ENCODE data around the gene PLA2G4B.

GRCh38 chr15:41897363-41897799, 58.7 kb downstream of the PLA2G4B start:
- TF ChIP-seq, protein P1, sequence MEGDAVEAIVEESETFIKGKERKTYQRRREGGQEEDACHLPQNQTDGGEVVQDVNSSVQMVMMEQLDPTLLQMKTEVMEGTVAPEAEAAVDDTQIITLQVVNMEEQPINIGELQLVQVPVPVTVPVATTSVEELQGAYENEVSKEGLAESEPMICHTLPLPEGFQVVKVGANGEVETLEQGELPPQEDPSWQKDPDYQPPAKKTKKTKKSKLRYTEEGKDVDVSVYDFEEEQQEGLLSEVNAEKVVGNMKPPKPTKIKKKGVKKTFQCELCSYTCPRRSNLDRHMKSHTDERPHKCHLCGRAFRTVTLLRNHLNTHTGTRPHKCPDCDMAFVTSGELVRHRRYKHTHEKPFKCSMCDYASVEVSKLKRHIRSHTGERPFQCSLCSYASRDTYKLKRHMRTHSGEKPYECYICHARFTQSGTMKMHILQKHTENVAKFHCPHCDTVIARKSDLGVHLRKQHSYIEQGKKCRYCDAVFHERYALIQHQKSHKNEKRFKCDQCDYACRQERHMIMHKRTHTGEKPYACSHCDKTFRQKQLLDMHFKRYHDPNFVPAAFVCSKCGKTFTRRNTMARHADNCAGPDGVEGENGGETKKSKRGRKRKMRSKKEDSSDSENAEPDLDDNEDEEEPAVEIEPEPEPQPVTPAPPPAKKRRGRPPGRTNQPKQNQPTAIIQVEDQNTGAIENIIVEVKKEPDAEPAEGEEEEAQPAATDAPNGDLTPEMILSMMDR (IDR thresholded peaks at IDR 0.05) = no peak
- no peak for TF ChIP-seq ZFX (IDR thresholded peaks at IDR 0.05; ENCODE audit: borderline replicate concordance)

Measured in 22Rv1 (cell line).